Activated T-cell treated with anti-CD3 and anti-CD28 coated beads, Interleukin-2, amount 50 U/mL, for 24 hours (primary cell): Measurements from ENCODE around the gene SSTR1.

Source experiments
- DNase-seq: peaks from one replicate; pipeline ENCODE4 v3.0.0-alpha.2; 2020
- H3K27ac Mint-ChIP-seq: 2 replicates; pipeline ENCODE4 v1.8.0; 2020; ENCODE audit warnings: mild to moderate bottlenecking, mixed read lengths
- H3K27me3 Mint-ChIP-seq: 2 replicates; pipeline ENCODE4 v1.8.0; 2020; ENCODE audit warnings: mixed read lengths
- H3K36me3 Mint-ChIP-seq: 2 replicates; pipeline ENCODE4 v1.8.0; 2020; ENCODE audit warnings: low read depth, mixed read lengths
- H3K4me1 Mint-ChIP-seq: 2 replicates; pipeline ENCODE4 v1.8.0; 2020; ENCODE audit warnings: low read depth, mixed read lengths
- H3K4me3 Mint-ChIP-seq: 2 replicates; pipeline ENCODE4 v1.8.0; 2020; ENCODE audit warnings: mild to moderate bottlenecking, moderate library complexity, mixed read lengths
- H3K9me3 Mint-ChIP-seq: 2 replicates; pipeline ENCODE4 v1.8.0; 2020; ENCODE audit warnings: mixed read lengths

Gene SSTR1

GRCh38 chr14:38208618-38209562 is 1.2 kb downstream of the SSTR1 start:
- no peak overlapping the region for H3K27ac Mint-ChIP-seq
- no peaks in the 10 kb centered on the region for H3K9me3 Mint-ChIP-seq
- no peaks in the 10 kb centered on the region for H3K36me3 Mint-ChIP-seq
- peaks cover 31% of the 10 kb centered on the region for H3K4me1 Mint-ChIP-seq
- peak overlapping the region; percentile 51 for H3K4me3 Mint-ChIP-seq
- peaks cover 70% of the 10 kb centered on the region for H3K27me3 Mint-ChIP-seq
- DNase-seq: peak; percentile 45

- peak overlapping the region; percentile 35 for H3K4me3 Mint-ChIP-seq
- H3K27me3 Mint-ChIP-seq: peaks cover 70% of the 10 kb centered on the region
- peaks cover 31% of the 10 kb centered on the region for H3K4me1 Mint-ChIP-seq
- no peak overlapping the region for H3K27ac Mint-ChIP-seq
- peak; percentile 38 for DNase-seq
- H3K36me3 Mint-ChIP-seq: no peaks in the 10 kb centered on the region
- no peaks in the 10 kb centered on the region for H3K9me3 Mint-ChIP-seq
Measured at GRCh38 chr14:38209572-38210557, 2.2 kb downstream of the SSTR1 start.

- peaks cover 70% of the 10 kb centered on the region for H3K27me3 Mint-ChIP-seq
- H3K27ac Mint-ChIP-seq: peak overlapping the region; percentile 59
- peaks cover 31% of the 10 kb centered on the region for H3K4me1 Mint-ChIP-seq
- H3K36me3 Mint-ChIP-seq: no peaks in the 10 kb centered on the region
- peak overlapping the region; percentile 40 for H3K4me3 Mint-ChIP-seq
- H3K9me3 Mint-ChIP-seq: no peaks in the 10 kb centered on the region
- DNase-seq: no peak
Measured at GRCh38 chr14:38210587-38211216, 3.0 kb downstream of the SSTR1 start.

- no peak overlapping the region for H3K27ac Mint-ChIP-seq
- H3K9me3 Mint-ChIP-seq: no peaks in the 10 kb centered on the region
- no peaks in the 10 kb centered on the region for H3K36me3 Mint-ChIP-seq
- peaks cover 66% of the 10 kb centered on the region for H3K27me3 Mint-ChIP-seq
- peaks cover 31% of the 10 kb centered on the region for H3K4me1 Mint-ChIP-seq
- DNase-seq: no peak
- H3K4me3 Mint-ChIP-seq: peak overlapping the region; percentile 40
Measured at GRCh38 chr14:38211255-38211735, 3.6 kb downstream of the SSTR1 start.

GRCh38 chr14:38212111-38212510 is 4.4 kb downstream of the SSTR1 start:
- H3K36me3 Mint-ChIP-seq: no peaks in the 10 kb centered on the region
- H3K27me3 Mint-ChIP-seq: peaks cover 64% of the 10 kb centered on the region
- DNase-seq: no peak
- no peak overlapping the region for H3K4me3 Mint-ChIP-seq
- no peak overlapping the region for H3K27ac Mint-ChIP-seq
- peaks cover 31% of the 10 kb centered on the region for H3K4me1 Mint-ChIP-seq
- no peaks in the 10 kb centered on the region for H3K9me3 Mint-ChIP-seq

- no peaks in the 10 kb centered on the region for H3K36me3 Mint-ChIP-seq
- H3K4me1 Mint-ChIP-seq: peaks cover 28% of the 10 kb centered on the region
- H3K27ac Mint-ChIP-seq: no peak overlapping the region
- no peaks in the 10 kb centered on the region for H3K9me3 Mint-ChIP-seq
- H3K27me3 Mint-ChIP-seq: peaks cover 57% of the 10 kb centered on the region
- H3K4me3 Mint-ChIP-seq: no peak overlapping the region
- DNase-seq: no peak
Measured at GRCh38 chr14:38213001-38213400, 5.3 kb downstream of the SSTR1 start.

GRCh38 chr14:38217553-38217952 is 9.8 kb downstream of the SSTR1 start:
- H3K4me1 Mint-ChIP-seq: no peaks in the 10 kb centered on the region
- no peak for DNase-seq
- peaks cover 16% of the 10 kb centered on the region for H3K27me3 Mint-ChIP-seq
- H3K27ac Mint-ChIP-seq: no peak overlapping the region
- H3K4me3 Mint-ChIP-seq: no peak overlapping the region
- no peaks in the 10 kb centered on the region for H3K36me3 Mint-ChIP-seq
- no peaks in the 10 kb centered on the region for H3K9me3 Mint-ChIP-seq

- Mint-ChIP-seq H3K36me3 (no peaks in the 10 kb centered on the region), H3K4me1 (no peaks in the 10 kb centered on the region), H3K27me3 (peaks cover 6% of the 10 kb centered on the region), H3K27ac (no peak overlapping the region), H3K9me3 (peaks cover 2% of the 10 kb centered on the region), H3K4me3 (no peak overlapping the region)
- DNase-seq: no peak
Measured at GRCh38 chr14:38221077-38221476, 13.4 kb downstream of the SSTR1 start.

GRCh38 chr14:38224338-38224737 is 16.6 kb downstream of the SSTR1 start:
- no peak for DNase-seq
- no peaks in the 10 kb centered on the region for H3K27me3 Mint-ChIP-seq
- no peak overlapping the region for H3K4me3 Mint-ChIP-seq
- H3K27ac Mint-ChIP-seq: no peak overlapping the region
- H3K9me3 Mint-ChIP-seq: peaks cover 2% of the 10 kb centered on the region
- no peaks in the 10 kb centered on the region for H3K36me3 Mint-ChIP-seq
- H3K4me1 Mint-ChIP-seq: no peaks in the 10 kb centered on the region

GRCh38 chr14:38225946-38226345 is 18.2 kb downstream of the SSTR1 start:
- peaks cover 2% of the 10 kb centered on the region for H3K9me3 Mint-ChIP-seq
- no peak overlapping the region for H3K4me3 Mint-ChIP-seq
- H3K27ac Mint-ChIP-seq: no peak overlapping the region
- peaks cover 3% of the 10 kb centered on the region for H3K27me3 Mint-ChIP-seq
- H3K36me3 Mint-ChIP-seq: no peaks in the 10 kb centered on the region
- no peaks in the 10 kb centered on the region for H3K4me1 Mint-ChIP-seq
- no peak for DNase-seq

- Mint-ChIP-seq H3K4me3 (no peak overlapping the region), H3K4me1 (no peaks in the 10 kb centered on the region), H3K36me3 (no peaks in the 10 kb centered on the region), H3K9me3 (peaks cover 2% of the 10 kb centered on the region), H3K27ac (no peak overlapping the region), H3K27me3 (peaks cover 6% of the 10 kb centered on the region)
- DNase-seq: no peak
Measured at GRCh38 chr14:38226366-38226765, 18.7 kb downstream of the SSTR1 start.

- no peaks in the 10 kb centered on the region for H3K36me3 Mint-ChIP-seq
- H3K27ac Mint-ChIP-seq: no peak overlapping the region
- no peak overlapping the region for H3K4me3 Mint-ChIP-seq
- H3K9me3 Mint-ChIP-seq: no peaks in the 10 kb centered on the region
- DNase-seq: no peak
- no peaks in the 10 kb centered on the region for H3K4me1 Mint-ChIP-seq
- H3K27me3 Mint-ChIP-seq: peaks cover 6% of the 10 kb centered on the region
Measured at GRCh38 chr14:38233218-38233617, 25.5 kb downstream of the SSTR1 start.

- H3K4me1 Mint-ChIP-seq: no peaks in the 10 kb centered on the region
- DNase-seq: no peak
- H3K27ac Mint-ChIP-seq: no peak overlapping the region
- no peaks in the 10 kb centered on the region for H3K36me3 Mint-ChIP-seq
- no peaks in the 10 kb centered on the region for H3K9me3 Mint-ChIP-seq
- H3K4me3 Mint-ChIP-seq: no peak overlapping the region
- H3K27me3 Mint-ChIP-seq: peaks cover 15% of the 10 kb centered on the region
Measured at GRCh38 chr14:38238332-38238731, 30.6 kb downstream of the SSTR1 start.

- H3K36me3 Mint-ChIP-seq: no peaks in the 10 kb centered on the region
- H3K4me3 Mint-ChIP-seq: no peak overlapping the region
Measured at GRCh38 chr14:38238878-38239277, 31.2 kb downstream of the SSTR1 start.

More at GRCh38 chr14:38238878-38239277, 31.2 kb downstream of the SSTR1 start:
- no peak overlapping the region for H3K27ac Mint-ChIP-seq
- no peaks in the 10 kb centered on the region for H3K4me1 Mint-ChIP-seq
- peaks cover 15% of the 10 kb centered on the region for H3K27me3 Mint-ChIP-seq
- H3K9me3 Mint-ChIP-seq: no peaks in the 10 kb centered on the region
- DNase-seq: no peak
